IPS-18a (cell line): ENCODE data around the gene STAU1.

Source experiments
- H3K27ac ChIP-seq: one replicate; pipeline ENCODE4 v1.5.1; 2013; ENCODE audit warnings: low read length
- H3K27me3 ChIP-seq: one replicate; pipeline ENCODE4 v1.6.1; 2013; ENCODE audit warnings: mild to moderate bottlenecking, low read length; ENCODE audit not compliant: control insufficient read depth, insufficient read depth
- H3K36me3 ChIP-seq: one replicate; pipeline ENCODE4 v1.6.1; 2013; ENCODE audit warnings: low read depth, low read length; ENCODE audit not compliant: control insufficient read depth
- H3K4me1 ChIP-seq: one replicate; pipeline ENCODE4 v1.6.1; 2013; ENCODE audit warnings: low read depth, low read length; ENCODE audit not compliant: control insufficient read depth
- H3K4me3 ChIP-seq: one replicate; pipeline ENCODE4 v1.5.1; 2013; ENCODE audit warnings: low read length
- H3K9ac ChIP-seq: one replicate; pipeline ENCODE4 v1.6.1; 2013; ENCODE audit warnings: mild to moderate bottlenecking, low read length, moderate library complexity
- H3K9me3 ChIP-seq: one replicate; pipeline ENCODE4 v1.6.1; 2013; ENCODE audit warnings: low read depth, low read length; ENCODE audit not compliant: control insufficient read depth

Gene STAU1

GRCh38 chr20:49160057-49160929 is 27.8 kb downstream of the STAU1 start:
- no peak overlapping the region for H3K9ac ChIP-seq
- no peaks in the 10 kb centered on the region for H3K27me3 ChIP-seq
- no peak overlapping the region for H3K4me3 ChIP-seq
- H3K27ac ChIP-seq, result no peak overlapping the region
- no peaks in the 10 kb centered on the region for H3K9me3 ChIP-seq
- peaks cover 5% of the 10 kb centered on the region for H3K36me3 ChIP-seq
- no peaks in the 10 kb centered on the region for H3K4me1 ChIP-seq

GRCh38 chr20:49157146-49157545 is 31.0 kb downstream of the STAU1 start:
- no peak overlapping the region for H3K27ac ChIP-seq
- H3K4me1 ChIP-seq, result no peaks in the 10 kb centered on the region
- no peaks in the 10 kb centered on the region for H3K27me3 ChIP-seq
- H3K9ac ChIP-seq, result no peak overlapping the region
- H3K9me3 ChIP-seq, result no peaks in the 10 kb centered on the region
- H3K4me3 ChIP-seq, result no peak overlapping the region
- peaks cover 5% of the 10 kb centered on the region for H3K36me3 ChIP-seq

- H3K27ac ChIP-seq, result no peak overlapping the region
- H3K9ac ChIP-seq, result no peak overlapping the region
- peaks cover 8% of the 10 kb centered on the region for H3K36me3 ChIP-seq
- no peaks in the 10 kb centered on the region for H3K4me1 ChIP-seq
- H3K9me3 ChIP-seq, result no peaks in the 10 kb centered on the region
- no peaks in the 10 kb centered on the region for H3K27me3 ChIP-seq
- H3K4me3 ChIP-seq, result no peak overlapping the region
Measured at GRCh38 chr20:49156481-49156880, 31.7 kb downstream of the STAU1 start.

- Histone ChIP-seq H3K9me3 (no peaks in the 10 kb centered on the region), H3K4me1 (no peaks in the 10 kb centered on the region), H3K27ac (no peak overlapping the region), H3K4me3 (no peak overlapping the region), H3K27me3 (no peaks in the 10 kb centered on the region), H3K9ac (no peak overlapping the region), H3K36me3 (peaks cover 39% of the 10 kb centered on the region)
Measured at GRCh38 chr20:49151436-49151835, 36.7 kb downstream of the STAU1 start.

- no peaks in the 10 kb centered on the region for H3K27me3 ChIP-seq
- no peaks in the 10 kb centered on the region for H3K4me1 ChIP-seq
- no peaks in the 10 kb centered on the region for H3K9me3 ChIP-seq
- no peak overlapping the region for H3K27ac ChIP-seq
- no peak overlapping the region for H3K4me3 ChIP-seq
- no peak overlapping the region for H3K9ac ChIP-seq
- H3K36me3 ChIP-seq, result peaks cover 40% of the 10 kb centered on the region
Measured at GRCh38 chr20:49149281-49150045, 38.7 kb downstream of the STAU1 start.

GRCh38 chr20:49148601-49149000 is 39.5 kb downstream of the STAU1 start:
- Histone ChIP-seq H3K27ac (no peak overlapping the region), H3K27me3 (no peaks in the 10 kb centered on the region), H3K4me1 (no peaks in the 10 kb centered on the region), H3K9me3 (no peaks in the 10 kb centered on the region), H3K9ac (no peak overlapping the region), H3K36me3 (peaks cover 43% of the 10 kb centered on the region), H3K4me3 (no peak overlapping the region)

- Histone ChIP-seq H3K4me3 (no peak overlapping the region), H3K9ac (no peak overlapping the region), H3K4me1 (no peaks in the 10 kb centered on the region), H3K9me3 (no peaks in the 10 kb centered on the region), H3K27me3 (no peaks in the 10 kb centered on the region), H3K36me3 (peaks cover 50% of the 10 kb centered on the region), H3K27ac (no peak overlapping the region)
Measured at GRCh38 chr20:49147296-49147695, 40.8 kb downstream of the STAU1 start.

- H3K9ac ChIP-seq, result no peak overlapping the region
- H3K9me3 ChIP-seq, result no peaks in the 10 kb centered on the region
- H3K36me3 ChIP-seq, result peaks cover 48% of the 10 kb centered on the region
- H3K4me3 ChIP-seq, result no peak overlapping the region
- no peaks in the 10 kb centered on the region for H3K4me1 ChIP-seq
- H3K27me3 ChIP-seq, result no peaks in the 10 kb centered on the region
- H3K27ac ChIP-seq, result no peak overlapping the region
Measured at GRCh38 chr20:49146442-49147225, 41.5 kb downstream of the STAU1 start.

- H3K9me3 ChIP-seq, result no peaks in the 10 kb centered on the region
- H3K36me3 ChIP-seq, result peaks cover 18% of the 10 kb centered on the region
- H3K27ac ChIP-seq, result no peak overlapping the region
- H3K4me3 ChIP-seq, result no peak overlapping the region
- H3K9ac ChIP-seq, result no peak overlapping the region
- H3K27me3 ChIP-seq, result no peaks in the 10 kb centered on the region
- no peaks in the 10 kb centered on the region for H3K4me1 ChIP-seq
Measured at GRCh38 chr20:49140834-49141233, 47.3 kb downstream of the STAU1 start.

GRCh38 chr20:49140411-49140810 is 47.7 kb downstream of the STAU1 start:
- no peaks in the 10 kb centered on the region for H3K4me1 ChIP-seq
- H3K4me3 ChIP-seq, result no peak overlapping the region
- no peaks in the 10 kb centered on the region for H3K27me3 ChIP-seq
- H3K27ac ChIP-seq, result no peak overlapping the region
- H3K9ac ChIP-seq, result no peak overlapping the region
- no peaks in the 10 kb centered on the region for H3K9me3 ChIP-seq
- H3K36me3 ChIP-seq, result peaks cover 22% of the 10 kb centered on the region

GRCh38 chr20:49138431-49138830 is 49.7 kb downstream of the STAU1 start:
- Histone ChIP-seq H3K36me3 (peaks cover 27% of the 10 kb centered on the region), H3K27ac (no peak overlapping the region), H3K9me3 (no peaks in the 10 kb centered on the region), H3K27me3 (no peaks in the 10 kb centered on the region), H3K9ac (no peak overlapping the region), H3K4me3 (no peak overlapping the region), H3K4me1 (peaks cover under 1% of the 10 kb centered on the region)
